Activated gamma-delta T cell treated with Interleukin-2 at 50 U/mL for 16 hours (primary cell): Measurements from ENCODE around the gene CDK5.

Experiments used
- DNase-seq: peaks from one replicate; pipeline ENCODE4 v3.0.0-alpha.2; 2020

Gene CDK5

GRCh38 chr7:151071032-151071866 is 13.6 kb upstream of the CDK5 start:
- DNase-seq, result no peak

GRCh38 chr7:151070574-151070960 is 12.9 kb upstream of the CDK5 start:
- DNase-seq, result no peak

DNA sequence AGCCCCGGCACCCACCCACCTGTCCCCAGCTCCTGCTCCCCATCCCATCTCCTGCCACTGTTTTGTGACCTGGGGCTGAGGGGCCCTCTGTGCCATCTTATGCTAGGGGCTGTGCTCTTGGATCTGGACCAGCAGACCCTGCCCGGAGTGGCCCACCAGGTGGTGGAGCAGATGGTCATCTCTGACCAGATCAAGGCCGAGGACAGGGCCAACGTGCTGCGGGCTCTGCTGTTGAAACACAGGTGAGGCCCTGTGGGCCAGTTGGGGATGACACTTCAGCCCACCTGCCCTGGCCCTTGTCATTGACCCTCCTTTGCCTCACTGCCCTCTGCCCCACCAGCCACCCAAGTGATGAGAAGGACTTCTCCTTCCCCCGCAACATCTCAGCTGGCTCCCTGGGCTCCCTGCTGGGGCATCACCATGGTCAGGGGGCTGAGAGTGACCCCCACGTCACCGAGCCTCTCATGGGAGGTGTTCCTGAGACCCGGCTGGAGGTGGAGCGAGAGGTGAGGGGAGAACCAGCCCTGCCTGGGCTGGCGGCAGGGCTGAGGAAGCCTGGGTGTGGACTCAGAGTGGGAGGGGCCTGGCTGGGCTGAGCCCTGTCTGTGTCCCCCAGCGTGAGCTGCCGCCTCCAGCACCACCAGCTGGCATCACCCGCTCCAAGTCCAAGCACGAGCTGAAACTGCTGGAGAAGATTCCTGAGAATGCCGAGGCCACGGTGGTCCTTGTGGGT is 12.3 kb upstream of the CDK5 start:
- DNase-seq, result no peak

- no peak for DNase-seq
Measured at GRCh38 chr7:151068069-151068773, 10.5 kb upstream of the CDK5 start.

DNA sequence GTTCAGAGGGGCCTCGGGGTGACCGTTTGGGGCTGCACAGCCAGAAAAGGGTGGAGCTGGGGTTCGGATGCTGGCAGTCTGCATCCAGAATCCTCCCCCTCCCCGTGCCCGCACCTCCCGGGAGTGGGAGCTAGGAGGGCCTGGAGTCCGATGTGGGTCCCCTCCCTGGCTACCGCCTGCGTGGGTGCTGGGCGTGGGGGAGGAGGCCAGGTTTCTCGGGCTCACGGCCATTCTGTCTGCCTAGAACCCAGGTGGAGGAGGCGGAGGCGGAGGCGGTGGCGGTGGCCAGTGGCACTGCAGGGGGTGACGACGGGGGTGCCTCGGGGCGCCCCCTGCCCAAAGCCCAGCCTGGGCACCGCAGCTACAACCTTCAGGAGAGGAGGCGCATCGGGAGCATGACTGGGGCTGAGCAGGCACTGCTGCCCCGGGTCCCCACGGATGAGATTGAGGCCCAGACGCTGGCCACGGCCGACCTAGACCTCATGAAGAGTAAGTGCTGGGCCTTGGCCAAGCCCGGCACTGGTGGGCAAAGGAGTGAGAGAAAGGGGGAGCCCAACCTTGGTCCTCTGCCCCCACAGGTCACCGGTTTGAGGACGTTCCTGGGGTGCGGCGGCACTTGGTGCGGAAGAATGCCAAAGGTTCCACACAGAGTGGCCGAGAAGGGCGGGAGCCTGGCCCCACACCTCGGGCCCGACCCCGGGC is 8.7 kb upstream of the CDK5 start:
- DNase-seq, result no peak

GRCh38 chr7:151065516-151065915 is 7.8 kb upstream of the CDK5 start:
- no peak for DNase-seq

DNA sequence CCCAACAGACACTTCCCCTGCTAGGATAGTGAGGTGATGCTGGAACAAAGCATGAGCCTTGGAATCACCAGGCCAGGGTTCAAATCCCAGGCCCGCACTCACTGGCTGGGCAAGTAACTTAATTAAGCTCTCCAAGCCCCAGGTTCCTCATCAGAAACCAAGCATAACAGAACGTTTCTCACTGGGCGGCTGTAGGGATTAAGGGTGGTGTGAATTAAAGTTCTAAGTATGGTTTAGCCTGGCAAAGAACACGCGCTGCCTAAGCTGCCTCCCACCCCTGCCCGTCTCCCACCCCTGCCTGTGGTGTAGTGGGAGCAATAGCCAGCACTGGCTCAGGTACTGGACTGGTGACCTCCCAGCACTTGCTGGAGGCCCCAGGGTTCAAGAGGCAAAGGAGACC is 7.3 kb upstream of the CDK5 start:
- no peak for DNase-seq

DNA sequence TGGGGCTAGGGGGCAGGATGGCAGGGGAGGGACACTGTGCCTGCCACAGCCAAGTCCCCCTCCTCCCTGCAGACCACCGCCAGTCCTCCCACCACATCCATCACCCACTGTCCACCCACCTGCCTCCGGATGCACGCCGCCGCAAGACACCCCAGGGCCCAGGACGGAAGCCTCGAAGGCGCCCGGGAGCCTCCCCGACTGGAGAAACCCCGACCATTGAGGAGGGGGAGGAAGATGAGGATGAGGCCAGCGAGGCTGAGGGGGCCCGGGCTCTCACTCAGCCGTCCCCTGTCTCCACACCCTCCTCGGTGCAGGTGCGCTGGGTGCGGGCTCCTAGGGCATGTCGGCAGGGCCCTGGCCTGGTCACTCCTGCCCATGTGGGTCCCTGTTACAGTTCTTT is 6.8 kb upstream of the CDK5 start:
- DNase-seq, result no peak

GRCh38 chr7:151063212-151063561 is 5.5 kb upstream of the CDK5 start:
- DNase-seq, result no peak

DNA sequence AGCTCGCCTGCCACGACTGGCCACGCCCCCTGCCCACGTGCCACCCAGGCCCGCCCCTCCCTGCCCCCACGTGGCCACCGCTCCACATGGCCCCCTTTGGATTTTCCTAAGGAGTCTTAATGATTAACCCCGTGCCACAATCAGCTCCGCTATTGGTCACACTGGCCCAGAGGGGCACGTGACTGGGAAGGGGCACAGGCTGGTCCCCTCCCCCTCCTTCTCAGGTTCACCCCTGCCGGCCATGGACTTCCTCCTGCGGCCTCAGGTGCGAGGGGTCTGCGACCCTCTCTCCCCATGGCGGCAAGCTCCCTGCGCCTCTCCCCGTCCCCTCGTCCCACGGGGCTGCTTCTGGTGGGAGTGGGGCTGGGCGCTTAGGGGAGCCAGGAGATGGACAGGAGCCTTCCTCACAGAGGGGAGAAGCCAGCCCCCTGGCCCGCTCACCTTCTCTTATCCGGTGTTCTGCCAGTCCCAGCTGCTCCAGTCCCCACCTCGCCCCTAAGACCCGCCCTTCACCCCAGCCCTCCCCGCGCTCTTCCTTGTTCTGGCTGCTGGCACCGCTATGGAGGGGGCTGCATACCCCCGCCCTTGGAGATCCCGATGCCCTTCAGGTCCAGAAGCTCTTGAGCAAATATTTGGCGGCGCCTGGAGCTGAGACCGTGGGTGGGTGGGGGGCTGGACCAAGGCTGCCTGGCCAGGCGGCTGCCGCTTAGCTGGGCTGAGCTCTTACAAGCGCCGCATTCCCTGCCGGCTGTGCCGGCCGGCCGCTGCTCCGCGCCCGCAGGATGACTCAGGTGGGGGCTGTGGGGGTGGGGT is 4.9 kb upstream of the CDK5 start:
- DNase-seq, result no peak

GRCh38 chr7:151062111-151062398 is 4.4 kb upstream of the CDK5 start:
- DNase-seq, result no peak

DNA sequence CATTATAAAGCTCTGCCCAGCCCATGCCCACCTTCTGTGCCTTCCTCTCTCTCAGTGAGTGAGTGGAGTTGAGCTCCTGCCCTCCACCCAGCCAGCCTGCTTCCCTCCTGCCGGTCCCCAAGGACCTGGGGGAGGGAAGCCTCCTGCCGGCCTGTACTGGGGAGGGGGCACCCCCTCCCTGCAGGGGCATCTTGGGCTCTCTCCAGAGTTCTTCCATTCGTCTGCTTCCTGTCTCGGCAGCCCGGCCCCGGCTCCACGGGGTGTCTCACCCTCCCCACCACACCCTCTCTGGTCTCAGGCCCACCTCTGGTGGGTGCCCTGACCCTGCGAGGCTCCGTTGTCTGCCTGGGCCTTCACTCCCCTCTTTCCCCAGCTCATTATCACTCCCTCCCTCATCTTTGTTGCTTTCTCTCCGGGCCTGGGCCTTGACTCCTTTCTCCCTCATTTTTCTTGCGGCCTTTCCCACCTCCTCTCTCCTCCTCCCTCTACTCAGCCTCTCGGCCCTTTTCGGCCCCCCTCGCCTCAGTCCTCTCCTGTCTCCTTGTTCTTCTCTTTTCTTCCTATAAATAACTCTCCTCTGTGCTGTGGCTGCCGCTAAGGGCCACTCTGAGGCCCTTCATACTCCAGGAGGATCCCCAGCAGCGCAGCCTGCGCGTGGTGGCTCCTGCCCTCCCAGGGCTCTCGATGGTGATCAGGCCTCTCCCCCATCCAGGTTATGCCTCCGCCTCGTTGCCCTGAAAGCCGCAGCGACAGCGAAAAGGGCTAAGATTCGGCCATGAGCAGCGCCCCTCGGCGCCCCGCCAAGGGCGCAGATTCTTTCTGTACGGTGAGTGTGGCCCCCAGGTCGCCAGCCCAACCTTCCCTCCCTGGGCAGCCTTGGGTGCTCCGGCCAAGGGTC is 3.8 kb upstream of the CDK5 start:
- DNase-seq, result no peak

GRCh38 chr7:151060416-151061212 is 2.9 kb upstream of the CDK5 start:
- DNase-seq, result no peak

GRCh38 chr7:151060113-151060415 is 2.4 kb upstream of the CDK5 start:
- DNase-seq, result no peak

GRCh38 chr7:151059367-151060112 is 1.8 kb upstream of the CDK5 start, which contains the start of gene SLC4A2:
TSS of gene SLC4A2 (plus strand) at chr7:151059589. CDS start at chr7:151061988, 2,399 bp downstream.
- peak; percentile 67 for DNase-seq

- DNase-seq, result no peak
Measured at GRCh38 chr7:151058781-151059366, 1.2 kb upstream of the CDK5 start.

- DNase-seq, result peak; percentile 96
Measured at GRCh38 chr7:151057989-151058780, 488 bp upstream of the CDK5 start.

DNA sequence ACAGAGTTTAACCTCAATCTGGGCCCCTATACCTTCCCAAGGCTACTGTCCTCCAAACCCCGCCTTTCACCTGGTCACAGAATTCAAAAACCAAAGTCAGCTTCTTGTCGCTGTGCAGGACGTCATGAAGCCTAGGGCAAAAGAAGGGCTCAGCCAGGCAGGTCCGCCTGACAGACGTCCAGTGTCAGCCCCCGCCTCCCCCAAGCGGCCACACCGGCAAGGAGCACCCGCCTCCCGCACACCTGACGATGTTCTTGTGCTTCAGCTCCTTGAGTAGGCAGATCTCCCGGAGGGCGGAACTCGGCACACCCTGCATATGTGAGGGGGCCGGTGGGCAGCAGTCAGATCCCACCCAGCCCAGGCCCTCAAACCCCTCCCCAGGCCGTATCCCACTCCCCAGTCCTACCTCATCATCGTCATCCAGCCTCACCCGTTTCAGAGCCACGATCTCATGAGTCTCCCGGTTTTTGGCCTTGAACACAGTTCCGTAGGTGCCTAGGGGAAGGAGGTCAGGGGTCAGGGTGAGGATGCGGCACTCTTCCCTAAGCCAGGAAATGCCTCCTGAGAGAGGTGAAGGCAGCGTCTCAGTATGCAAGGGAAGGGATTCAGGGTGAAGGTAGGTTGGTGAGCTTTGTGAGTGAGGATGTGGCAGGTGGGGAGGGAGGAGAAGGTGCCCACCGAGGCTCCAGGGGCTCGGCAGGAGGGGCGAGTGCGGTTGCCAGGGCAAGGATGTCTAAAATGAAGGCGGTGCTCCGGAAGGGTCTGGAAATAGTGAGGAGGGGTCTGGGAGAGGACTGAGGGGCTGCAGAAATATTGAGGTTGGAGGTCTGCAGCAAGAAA is 811 bp downstream of the CDK5 start:
- DNase-seq, result no peak
